BJ (cell line): Measurements from ENCODE around the gene TP53BP1. TPM values are rescaled to one million over a fixed set of nuclear protein-coding genes. Genes with fewer than 3 reads are reported as not detected.

ENCODE experiments used
- CTCF ChIA-PET: fragments of 350-600 bp; formaldehyde crosslinking; extraction: SDS; loops from one replicate; lab custom pipeline; 2021; ENCODE audit warnings: antibody characterized with exemption, inconsistent platforms; lab: Yijun Ruan, JAX
- POLR2A ChIA-PET: fragments of 300-600 bp; sonication (Branson Sonifier 250); formaldehyde crosslinking; extraction: SDS; loops from one replicate; lab custom pipeline; 2021; ENCODE audit warnings: antibody characterized with exemption; lab: Charles Lee
- DNase-seq: peaks from one replicate; pipeline ENCODE4 v3.0.0-alpha.2; 2011; ENCODE audit warnings: low read depth
- H3K27me3 ChIP-seq: 2 replicates; pipeline ENCODE4 v1.6.0; 2011; ENCODE audit warnings: low read length; ENCODE audit not compliant: control insufficient read depth, insufficient read depth
- H3K36me3 ChIP-seq: 2 replicates; pipeline ENCODE4 v1.5.1; 2011; ENCODE audit warnings: low read length; ENCODE audit not compliant: control insufficient read depth, insufficient read depth
- H3K4me3 ChIP-seq: 2 replicates; pipeline ENCODE4 v1.5.1; 2011; ENCODE audit warnings: low read depth, mild to moderate bottlenecking, control low read depth, low read length
- polyA plus RNA-seq: library from polyadenylated mRNA; depleted of rRNA; stranded (reverse); fragments of >200 nt; gene quantifications from 2 replicates; pipeline ENCODE4 v1.2.3, GENCODE V29; 2011
- TF ChIP-seq, protein P1 (sequence below): IDR thresholded peaks from 2 replicates; pipeline ENCODE4 v1.5.1; 2011; ENCODE audit warnings: low read depth, mild to moderate bottlenecking, control low read depth, inconsistent platforms, low read length, moderate library complexity; ENCODE audit not compliant: insufficient read depth

TP53BP1 gene
- polyA plus RNA-seq, 1 experiment, result 48.3 TPM

DNA sequence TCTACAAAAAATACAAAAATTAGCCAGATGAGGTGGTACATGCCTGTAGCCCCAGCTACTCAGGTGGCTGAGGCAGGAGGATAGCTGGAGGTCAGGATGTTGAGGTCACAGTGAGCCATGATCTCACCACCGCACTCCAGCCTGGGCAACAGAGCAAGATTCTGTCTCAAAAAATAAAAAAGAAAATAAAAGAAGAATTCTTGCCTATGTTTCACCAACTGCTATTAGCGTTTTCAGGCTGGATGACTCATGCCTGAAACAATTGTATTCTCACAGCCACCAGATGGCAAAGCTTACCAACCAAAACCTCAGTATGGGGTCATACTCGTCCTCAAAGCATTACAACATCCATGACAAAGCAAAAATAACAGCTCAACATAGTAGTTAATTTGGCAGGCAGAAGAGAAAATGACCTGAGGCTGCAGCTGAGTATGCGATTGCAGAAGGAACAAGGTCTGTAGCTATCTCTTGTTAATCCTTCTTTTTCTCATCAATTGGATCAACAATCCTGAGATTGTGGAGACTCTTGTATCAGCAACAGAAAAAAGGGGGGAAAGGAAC lies 52.2 kb downstream of the TP53BP1 start:
- Histone ChIP-seq H3K36me3 (peaks cover 12% of the 10 kb centered on the region), H3K4me3 (no peak overlapping the region), H3K27me3 (no peaks in the 10 kb centered on the region)
- CTCF ChIA-PET, result interaction anchor here (0.6 to 2.1 kb wide), 12 partner anchors 13 to 324 kb away, joined by 3 to 32 read pairs (median 4); partner anchors contain the start of gene MAP1A
- TF ChIP-seq, protein P1, sequence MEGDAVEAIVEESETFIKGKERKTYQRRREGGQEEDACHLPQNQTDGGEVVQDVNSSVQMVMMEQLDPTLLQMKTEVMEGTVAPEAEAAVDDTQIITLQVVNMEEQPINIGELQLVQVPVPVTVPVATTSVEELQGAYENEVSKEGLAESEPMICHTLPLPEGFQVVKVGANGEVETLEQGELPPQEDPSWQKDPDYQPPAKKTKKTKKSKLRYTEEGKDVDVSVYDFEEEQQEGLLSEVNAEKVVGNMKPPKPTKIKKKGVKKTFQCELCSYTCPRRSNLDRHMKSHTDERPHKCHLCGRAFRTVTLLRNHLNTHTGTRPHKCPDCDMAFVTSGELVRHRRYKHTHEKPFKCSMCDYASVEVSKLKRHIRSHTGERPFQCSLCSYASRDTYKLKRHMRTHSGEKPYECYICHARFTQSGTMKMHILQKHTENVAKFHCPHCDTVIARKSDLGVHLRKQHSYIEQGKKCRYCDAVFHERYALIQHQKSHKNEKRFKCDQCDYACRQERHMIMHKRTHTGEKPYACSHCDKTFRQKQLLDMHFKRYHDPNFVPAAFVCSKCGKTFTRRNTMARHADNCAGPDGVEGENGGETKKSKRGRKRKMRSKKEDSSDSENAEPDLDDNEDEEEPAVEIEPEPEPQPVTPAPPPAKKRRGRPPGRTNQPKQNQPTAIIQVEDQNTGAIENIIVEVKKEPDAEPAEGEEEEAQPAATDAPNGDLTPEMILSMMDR, result peak; percentile 51
- POLR2A ChIA-PET, result no interaction called here
- peak; percentile 94 for DNase-seq

DNA sequence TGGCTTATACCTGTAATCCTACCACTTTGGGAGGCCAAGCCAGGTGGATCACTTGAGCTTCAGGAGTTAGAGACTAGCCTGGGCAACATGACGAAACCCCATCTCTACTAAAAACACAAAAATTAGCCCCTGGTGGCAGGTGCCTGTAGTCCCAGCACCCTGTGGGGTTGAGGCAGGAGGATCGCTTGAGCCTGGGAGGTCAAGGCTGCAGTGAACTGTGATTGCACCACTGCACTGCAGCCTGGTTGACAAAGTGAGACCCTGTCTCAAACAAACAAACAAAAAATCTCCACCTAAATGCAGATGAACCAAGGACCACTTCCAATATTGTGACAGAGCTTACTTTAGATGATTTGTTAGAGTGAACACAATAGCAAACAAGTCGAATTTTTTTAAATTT lies 53.7 kb downstream of the TP53BP1 start:
- Histone ChIP-seq H3K36me3 (peaks cover 9% of the 10 kb centered on the region), H3K4me3 (no peak overlapping the region), H3K27me3 (no peaks in the 10 kb centered on the region)
- TF ChIP-seq, protein P1, result no peak
- CTCF ChIA-PET, result no interaction called here
- POLR2A ChIA-PET, result no interaction called here
- no peak for DNase-seq

DNA sequence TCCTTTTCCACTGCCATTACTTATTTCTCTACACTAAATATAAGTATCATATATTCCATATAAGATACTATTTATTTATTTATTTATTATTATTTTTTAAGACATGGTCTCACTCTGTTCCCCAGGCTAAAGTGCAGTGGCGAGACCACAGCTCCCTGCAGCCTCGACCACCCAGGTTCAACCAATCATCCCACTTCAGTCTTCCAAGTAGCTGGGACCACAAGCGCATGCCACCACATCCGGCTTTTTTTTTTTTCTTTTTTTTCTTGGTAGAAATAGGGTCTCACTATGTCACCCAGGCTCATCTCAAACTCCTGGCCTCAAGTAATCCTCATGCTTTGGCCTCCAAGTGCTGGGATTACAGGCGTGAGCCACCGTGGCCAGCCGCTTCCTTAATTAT lies 56.6 kb downstream of the TP53BP1 start:
- Histone ChIP-seq H3K36me3 (peaks cover 8% of the 10 kb centered on the region), H3K27me3 (no peaks in the 10 kb centered on the region), H3K4me3 (no peak overlapping the region)
- CTCF ChIA-PET, result no interaction called here
- POLR2A ChIA-PET, result no interaction called here
- TF ChIP-seq, protein P1, result no peak
- DNase-seq, result no peak

DNA sequence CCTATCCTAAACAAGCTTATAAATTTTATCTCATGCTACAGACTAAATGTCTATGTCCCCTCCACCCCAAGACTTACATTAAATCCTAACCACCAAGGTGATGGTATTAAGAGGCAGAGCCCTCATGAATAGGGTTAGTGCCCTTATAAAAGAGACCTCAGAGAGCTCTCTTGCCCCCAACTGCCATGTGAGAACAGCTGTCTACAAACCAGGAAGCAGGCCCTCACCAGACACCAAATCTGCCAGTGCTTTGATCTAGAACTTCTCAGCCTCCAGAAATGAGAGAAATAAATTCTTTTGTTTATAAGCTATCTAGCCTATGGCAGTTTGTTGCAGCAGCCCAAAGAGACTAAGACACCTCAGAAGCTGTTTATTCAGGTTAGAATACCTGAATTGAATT lies 58.5 kb downstream of the TP53BP1 start:
- DNase-seq, result no peak
- Histone ChIP-seq H3K4me3 (no peak overlapping the region), H3K36me3 (peaks cover 8% of the 10 kb centered on the region), H3K27me3 (no peaks in the 10 kb centered on the region)
- TF ChIP-seq, protein P1, result no peak
- CTCF ChIA-PET, result interaction anchor here (1.3 kb wide), 1 partner anchor 81 kb away, joined by 3 read pairs; no protein-coding TSS in a partner anchor
- POLR2A ChIA-PET, result no interaction called here

DNA sequence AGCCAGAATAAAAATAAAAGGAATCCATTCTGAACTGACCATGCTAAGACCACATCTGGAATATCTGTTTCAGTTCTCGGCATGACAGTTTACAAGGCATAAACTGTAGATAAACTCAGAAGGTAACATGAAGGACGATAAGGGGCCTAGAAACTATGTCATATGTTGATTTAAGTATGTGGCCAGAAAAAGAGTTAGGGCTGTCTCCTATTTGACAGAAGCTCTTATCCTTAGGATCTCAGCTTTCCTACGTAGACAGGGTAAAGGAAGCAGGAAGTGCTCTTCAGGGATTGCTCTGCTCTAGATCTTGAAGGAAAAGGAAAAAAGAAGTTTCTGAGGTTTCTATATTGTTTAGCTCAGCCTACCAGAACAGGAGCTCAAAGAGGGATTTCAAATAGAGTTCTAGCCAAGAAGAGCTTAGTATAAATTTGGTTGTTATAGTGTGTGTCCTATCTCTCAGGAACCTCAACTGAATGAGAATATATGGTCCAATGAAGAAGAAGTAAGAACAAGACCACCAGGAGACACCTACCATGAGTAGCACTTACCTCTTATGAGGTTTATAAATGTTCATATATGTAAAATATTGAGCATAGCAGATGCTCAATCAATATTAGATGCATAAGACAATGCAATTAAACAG lies 59.2 kb downstream of the TP53BP1 start:
- POLR2A ChIA-PET, result no interaction called here
- CTCF ChIA-PET, result interaction anchor here (0.7 to 1.0 kb wide), 2 partner anchors 15 to 81 kb away, joined by 3 to 4 read pairs; no protein-coding TSS in a partner anchor
- TF ChIP-seq, protein P1, result no peak

More for the DNA sequence above, 59.2 kb downstream of the TP53BP1 start:
- H3K27me3 ChIP-seq, result no peaks in the 10 kb centered on the region
- no peak for DNase-seq
- peaks cover 7% of the 10 kb centered on the region for H3K36me3 ChIP-seq
- H3K4me3 ChIP-seq, result no peak overlapping the region
